ENCODE measurements around the gene ZNF79.

ZNF79 gene

DNA sequence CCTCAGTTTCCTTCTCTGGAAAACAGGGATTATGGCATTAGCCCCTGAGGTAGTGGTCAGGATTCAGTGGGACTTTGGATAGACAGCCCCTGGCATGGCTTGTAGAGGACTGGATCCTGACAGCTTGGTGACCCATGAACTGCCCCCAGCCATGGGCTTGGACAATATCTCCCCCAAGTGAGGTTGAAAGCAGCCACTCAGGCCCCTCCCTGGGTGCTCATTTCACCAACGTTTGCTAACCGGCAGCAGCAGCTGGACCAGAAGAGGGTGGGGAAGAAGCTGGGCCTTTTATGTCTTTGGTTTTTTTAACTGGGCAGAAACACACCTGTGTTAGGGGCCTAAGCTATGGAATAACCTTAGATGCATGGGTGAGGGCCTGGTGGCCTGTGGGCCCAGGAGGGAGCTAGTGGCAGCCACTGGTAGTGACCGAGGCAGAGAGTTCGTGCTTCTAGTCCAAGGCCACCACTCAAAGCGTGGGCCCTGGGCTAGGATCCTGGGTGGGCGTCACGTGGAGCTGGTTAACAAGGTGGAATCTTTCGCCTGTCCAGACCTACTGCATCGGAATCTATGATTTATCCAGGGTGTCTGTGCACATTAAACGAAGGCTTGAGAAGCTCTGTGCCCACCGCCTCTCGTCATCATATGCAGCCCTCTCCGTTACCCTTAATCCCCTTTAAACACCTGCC is 25.3 kb upstream of the ZNF79 start:
- DNase-seq, result no peak

DNA sequence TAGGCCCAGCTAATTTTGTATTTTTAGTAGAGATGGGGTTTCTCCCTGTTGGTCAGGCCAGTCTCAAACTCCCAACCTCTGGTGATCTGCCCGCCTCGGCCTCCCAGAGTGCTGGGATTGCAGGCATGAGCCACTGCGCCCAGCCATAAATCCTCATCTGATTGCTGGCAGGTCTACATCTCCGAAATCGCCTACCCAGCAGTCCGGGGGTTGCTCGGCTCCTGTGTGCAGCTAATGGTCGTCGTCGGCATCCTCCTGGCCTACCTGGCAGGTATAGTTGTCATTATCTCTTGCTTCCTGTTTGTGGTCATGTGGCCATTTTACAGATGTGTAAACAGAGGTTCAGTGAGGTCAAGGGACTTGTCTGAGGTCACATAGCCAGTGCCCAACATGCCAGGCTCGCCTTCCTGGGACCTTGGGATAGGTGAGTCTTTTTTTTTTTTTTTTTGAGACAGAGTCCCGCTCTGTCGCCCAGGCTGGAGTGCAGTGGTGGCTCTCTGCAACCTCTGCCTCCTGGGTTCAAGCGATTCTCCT is 24.4 kb upstream of the ZNF79 start:
- DNase-seq, result no peak

DNA sequence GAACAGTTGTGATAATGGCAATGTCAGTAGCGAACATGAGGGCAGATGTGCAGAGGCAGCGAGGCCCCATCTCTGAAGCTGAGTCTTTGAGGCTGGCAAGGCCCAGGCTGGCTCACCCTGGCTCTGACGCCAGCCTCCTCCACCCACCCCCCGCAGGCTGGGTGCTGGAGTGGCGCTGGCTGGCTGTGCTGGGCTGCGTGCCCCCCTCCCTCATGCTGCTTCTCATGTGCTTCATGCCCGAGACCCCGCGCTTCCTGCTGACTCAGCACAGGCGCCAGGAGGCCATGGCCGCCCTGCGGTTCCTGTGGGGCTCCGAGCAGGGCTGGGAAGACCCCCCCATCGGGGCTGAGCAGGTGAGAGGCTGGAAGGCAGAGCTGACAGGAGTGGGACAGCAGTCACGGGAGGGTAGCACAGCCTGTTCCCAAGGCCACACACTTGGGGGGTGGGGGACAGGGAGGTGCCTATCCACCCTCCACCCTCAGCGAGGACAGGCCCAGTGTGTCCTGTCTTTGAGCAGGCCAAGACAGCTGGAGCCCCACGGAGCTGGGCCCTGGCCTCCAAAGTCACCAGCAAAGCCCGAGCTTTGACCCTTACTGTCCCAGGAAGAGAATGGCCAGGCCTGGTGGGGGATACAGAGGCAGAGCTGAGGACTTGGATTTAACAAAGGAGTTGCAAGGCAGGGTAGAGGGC is 21.6 kb upstream of the ZNF79 start:
- no peak for DNase-seq

DNA sequence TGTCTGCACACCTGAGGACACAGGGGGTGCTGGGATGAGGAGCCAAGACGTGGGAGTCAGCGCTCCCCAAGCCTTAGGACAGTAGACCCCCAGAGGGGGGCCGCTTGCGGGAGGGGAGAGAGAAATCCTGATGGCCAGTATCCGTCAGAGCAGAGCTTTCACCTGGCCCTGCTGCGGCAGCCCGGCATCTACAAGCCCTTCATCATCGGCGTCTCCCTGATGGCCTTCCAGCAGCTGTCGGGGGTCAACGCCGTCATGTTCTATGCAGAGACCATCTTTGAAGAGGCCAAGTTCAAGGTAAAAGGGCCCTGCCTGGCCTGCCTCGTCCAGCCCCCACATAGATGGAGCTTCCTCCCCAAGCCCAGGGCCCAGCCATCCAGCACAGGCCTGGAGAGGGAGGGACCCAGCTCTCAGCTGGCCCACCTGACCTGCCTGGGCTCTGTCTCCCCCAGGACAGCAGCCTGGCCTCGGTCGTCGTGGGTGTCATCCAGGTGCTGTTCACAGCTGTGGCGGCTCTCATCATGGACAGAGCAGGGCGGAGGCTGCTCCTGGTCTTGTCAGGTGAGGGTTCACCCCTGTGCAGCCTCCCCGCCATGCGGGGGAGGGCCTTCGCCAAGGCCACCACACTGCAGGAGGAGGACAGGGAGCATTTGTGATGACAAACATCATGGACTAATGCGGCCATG is 20.5 kb upstream of the ZNF79 start:
- no peak for DNase-seq

DNA sequence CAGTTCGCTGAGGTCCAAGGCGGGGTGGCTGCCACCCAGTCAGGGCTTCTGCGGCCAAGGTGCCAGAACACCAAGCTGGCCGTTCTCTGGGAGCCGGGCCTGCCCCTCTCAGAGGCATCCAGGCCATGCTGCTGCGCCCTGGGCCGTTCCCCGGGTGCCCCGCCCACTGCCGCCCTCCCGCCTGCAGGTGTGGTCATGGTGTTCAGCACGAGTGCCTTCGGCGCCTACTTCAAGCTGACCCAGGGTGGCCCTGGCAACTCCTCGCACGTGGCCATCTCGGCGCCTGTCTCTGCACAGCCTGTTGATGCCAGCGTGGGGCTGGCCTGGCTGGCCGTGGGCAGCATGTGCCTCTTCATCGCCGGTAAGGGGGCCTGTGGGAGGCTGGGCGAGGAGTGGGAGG is 19.6 kb upstream of the ZNF79 start:
- no peak for DNase-seq

DNA sequence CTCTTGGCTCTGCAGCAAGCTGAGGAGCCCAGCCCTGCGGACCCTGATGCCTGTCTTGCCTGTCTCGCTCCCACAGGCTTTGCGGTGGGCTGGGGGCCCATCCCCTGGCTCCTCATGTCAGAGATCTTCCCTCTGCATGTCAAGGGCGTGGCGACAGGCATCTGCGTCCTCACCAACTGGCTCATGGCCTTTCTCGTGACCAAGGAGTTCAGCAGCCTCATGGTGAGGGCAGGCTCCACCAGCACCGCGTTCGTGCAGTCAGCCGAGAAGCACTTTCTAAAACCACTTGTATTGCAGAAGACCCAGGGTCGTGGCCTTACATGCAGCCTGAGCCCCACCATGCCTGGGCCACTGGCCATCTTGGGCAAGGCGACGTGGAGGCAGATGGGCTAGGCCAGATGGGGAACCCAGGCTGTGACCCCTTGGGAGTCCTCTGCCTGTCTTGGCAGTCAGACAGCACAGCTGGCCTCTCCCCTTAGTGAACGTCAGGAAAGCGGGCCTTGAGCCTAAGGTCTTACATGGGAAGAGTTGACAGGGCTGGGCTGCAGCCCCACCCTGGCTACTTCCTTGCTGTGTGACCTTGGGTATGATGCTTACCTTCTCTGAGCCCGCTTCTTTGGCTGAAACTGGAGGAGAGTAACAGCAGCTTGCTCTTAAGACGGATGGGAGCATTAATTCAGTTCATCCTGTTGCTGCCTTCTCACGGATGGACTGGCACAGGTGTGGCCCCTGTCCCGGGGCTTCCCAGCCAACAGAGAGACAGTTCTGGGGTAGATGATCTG is 18.6 kb upstream of the ZNF79 start:
- no peak for DNase-seq

DNA sequence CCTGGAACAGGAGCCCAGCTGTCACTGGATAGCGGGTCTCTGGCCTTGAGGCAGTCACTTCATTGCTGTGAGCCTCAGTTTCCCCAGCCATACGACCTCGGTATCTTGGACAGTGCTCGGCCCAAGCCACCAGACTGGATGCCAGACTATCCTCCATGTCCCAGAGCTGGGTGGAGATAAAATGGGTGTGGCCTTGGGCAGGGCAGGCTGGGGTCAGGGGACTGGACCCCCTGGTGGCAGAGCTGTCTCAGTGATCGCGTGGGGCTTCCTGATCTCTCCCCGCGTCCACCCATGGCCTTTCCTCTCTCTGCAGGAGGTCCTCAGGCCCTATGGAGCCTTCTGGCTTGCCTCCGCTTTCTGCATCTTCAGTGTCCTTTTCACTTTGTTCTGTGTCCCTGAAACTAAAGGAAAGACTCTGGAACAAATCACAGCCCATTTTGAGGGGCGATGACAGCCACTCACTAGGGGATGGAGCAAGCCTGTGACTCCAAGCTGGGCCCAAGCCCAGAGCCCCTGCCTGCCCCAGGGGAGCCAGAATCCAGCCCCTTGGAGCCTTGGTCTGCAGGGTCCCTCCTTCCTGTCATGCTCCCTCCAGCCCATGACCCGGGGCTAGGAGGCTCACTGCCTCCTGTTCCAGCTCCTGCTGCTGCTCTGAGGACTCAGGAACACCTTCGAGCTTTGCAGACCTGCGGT is 17.2 kb upstream of the ZNF79 start:
- no peak for DNase-seq

DNA sequence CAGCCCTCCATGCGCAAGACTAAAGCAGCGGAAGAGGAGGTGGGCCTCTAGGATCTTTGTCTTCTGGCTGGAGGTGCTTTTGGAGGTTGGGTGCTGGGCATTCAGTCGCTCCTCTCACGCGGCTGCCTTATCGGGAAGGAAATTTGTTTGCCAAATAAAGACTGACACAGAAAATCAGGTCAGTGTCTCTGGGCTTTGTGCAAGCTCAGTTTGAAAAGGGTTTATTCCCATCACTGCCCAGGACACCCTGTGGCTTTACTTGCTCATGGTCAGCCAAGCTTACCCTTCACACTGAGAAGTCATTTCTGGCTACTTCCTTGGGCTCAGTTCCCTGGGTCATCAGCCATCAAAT is 16.7 kb upstream of the ZNF79 start:
- DNase-seq, result no peak

DNA sequence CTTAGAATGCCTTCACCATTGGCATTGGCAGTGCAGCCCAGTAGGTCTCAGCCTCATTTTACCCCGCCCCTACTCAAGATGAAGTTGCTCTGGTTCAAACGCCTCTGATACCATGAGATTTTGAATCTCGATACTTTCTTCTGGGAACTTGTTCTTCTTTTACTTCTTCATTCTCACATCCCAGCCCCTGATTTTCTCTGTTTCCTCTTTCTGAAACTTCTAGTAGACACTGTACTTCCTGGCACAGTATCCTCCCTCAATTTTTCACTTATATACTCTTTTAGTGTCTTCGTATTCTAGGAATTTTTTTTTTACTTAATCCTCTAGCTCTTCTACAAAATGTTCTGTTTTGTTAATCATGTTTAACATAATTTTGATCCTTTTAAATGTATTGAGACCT is 13.1 kb upstream of the ZNF79 start:
- no peak for DNase-seq

DNA sequence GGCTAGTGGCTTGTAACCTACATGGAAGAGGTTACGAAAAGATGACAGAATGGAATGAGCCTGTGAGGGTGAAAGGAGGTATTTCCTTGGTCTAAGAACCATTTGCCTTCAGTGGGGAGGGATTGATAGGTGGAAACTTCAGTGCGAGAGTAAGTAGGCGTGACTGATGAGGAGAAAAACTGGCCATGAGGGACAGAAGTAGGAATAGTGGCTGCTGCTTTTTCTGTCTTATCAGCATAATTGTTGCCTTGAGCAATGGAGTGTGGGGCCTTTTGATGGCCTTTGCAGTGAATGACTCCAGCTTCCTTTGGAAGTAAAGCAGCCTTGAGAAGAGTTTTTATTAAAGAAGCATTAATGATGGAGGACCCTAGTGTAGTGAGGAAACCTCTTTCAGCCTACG is 9.0 kb upstream of the ZNF79 start:
- DNase-seq, result no peak

DNA sequence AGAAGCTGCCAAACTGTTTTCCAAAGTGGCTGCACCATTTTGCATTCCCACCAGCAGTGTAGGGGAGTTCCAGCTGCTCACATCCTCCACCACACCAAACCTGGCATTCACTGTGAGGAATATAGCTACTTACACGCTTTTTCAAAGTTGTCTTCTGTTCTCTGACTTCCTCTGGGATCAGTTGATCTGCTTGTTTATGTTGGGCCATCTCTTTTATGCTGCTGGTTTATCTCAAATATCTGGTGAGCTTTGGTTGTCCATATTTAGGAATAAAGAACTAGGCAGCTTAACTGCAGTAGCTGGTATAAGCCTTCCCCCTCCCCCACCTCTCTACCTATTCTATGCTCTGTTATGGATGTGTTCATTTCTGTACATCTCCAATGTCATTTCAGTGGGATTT is 8.5 kb upstream of the ZNF79 start:
- DNase-seq, result no peak

DNA sequence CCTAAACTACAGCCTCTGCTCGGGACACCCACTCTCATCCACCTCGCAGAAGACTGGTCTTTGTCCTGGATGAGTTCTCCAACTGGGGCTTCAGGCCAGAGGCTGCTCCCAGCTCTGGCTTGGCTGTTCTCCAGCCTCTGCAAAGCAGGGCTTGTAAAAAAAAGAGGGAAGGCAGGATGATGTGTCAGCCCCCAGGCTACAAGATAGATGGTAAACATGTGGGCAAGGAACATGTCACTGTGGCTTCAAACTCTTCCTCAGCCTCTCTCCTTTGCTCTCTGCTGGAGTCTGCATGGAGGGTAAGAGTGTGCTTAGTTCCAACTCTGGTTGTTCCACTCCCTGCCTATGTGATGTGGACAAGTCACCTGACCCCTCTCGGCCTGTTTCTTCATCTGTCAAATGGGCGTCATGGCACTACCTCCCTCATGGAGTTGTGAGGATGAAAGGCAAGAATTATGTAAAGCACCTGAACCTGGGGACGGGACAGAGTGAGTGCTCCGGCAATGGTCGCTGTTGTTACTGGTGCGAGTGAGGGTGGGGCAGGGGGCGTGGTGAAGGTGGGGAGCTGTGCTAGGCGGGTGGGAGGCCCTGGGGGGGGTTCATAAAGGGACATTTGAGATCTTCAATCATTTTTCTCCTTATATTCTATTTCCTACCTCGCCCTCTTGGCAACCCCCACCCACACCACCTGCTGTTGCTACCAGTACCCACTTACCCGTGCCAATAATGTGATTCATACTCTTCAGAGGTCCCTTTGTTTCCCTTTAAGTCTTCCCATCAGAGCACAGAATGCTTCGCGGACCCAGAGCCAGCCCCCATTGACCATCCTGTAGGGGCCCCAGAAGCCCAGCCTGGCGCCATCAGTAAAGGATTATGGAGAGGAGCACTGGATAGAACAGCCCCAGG is 6.8 kb upstream of the ZNF79 start:
- DNase-seq, result no peak

DNA sequence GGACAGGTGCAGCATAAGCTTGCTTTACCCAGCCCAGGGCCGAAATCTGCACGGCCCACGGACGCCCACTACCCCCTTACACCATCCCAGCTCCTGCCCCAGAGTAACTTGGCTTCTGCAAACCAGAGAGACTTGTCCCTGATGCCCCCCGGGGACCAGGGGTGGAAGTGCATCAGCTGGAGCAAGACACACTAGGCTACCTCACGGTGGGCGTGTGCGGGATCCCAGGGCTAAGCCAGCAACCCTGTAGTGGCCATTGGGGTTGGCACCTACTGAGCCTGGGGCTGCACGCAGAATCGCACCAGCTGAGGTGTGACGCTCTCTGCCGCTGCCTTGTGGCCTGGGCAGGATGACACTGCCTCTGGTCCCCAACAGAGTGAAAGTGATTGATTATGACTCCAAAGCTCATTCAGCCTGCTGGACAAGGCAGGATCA is 6.1 kb upstream of the ZNF79 start:
- DNase-seq, result peak; percentile 56

DNA sequence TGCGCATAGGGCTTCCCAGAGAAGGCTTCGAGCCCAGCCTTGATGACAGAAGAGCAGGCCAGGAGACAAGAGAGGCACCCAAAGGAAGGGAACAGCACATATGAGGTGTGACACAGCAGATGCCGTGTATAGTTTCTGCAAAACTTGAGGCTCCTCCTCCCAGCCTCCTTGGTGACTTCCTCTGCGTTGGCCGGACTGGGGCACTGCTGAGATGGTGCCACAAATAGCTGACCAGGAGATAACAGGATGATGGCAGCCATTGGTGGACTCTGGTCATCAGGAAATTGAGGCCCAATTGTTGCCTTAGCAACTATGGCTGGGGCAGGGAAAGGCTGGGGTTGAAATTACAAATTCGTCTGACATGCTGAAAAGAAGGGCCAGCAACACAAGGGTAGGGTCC is 4.8 kb upstream of the ZNF79 start:
- no peak for DNase-seq

DNA sequence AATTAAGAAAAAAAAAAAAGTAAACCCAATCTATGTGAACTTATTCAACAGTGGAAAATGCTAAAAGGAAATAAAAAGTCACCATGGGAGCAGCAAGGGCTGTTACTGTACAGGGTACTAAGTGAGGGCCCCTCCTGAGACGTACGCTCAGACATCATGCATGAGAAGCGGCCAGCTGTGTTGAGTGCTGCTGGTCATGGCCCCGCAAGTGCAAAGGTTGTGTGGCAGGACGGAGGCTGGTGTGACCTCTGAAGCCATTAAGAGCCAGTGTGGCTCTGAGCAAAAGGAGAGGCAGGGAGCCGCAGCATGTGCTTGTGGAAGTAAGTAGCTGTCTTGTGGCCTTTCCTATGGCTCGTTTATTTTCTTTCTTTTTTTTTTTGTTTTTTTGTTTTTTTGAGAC is 3.1 kb upstream of the ZNF79 start:
- DNase-seq, result no peak

DNA sequence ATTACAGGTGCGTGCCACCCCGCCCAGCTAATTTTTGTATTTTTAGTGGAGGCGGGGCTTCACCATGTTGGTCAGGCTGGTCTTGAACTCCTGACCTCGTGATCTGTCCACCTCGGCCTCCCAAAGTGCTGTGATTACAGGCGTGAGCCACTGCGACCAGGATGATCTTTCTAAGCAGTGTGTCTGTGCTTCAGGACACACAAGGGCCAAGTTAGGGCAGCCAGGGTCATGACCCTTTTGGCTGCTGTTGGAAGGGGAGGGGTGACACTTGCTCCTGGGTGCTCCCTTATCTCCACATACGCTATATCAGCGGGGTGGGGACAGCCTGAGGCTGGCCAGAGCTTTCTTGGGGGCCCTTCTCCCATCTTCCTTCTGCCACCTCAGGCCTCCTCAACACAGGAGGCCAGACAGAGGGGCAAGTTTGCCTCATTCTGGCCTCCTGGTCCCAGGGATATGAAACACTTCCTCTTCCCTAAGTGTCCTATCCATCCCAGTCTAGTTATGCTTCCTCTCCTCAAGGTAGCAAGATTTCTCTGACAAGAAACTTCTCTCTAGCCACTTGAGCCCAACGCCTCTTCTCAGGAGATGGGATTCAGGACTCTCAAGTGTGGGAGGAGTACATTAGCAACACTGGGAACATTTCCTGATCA is 1.9 kb upstream of the ZNF79 start:
- no peak for DNase-seq

DNA sequence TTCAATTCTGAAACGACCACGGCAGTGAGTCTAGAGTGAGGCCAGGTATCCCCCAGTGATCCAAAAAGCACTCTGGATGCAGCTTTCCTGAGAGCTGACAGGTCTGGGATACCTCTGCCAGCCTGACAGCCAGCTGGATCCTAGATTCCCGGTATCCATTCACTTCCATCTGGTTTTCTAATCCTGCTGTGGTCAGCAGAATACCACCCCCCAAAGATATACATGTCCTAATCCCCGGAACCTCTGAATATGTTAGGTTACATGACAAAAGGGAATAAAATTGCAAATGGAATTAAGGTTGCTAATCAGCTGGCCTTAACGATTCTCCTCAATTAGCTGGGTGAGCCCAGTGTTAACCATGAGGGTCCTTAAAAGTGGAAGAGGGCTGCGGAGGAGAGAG is 1.4 kb upstream of the ZNF79 start:
- DNase-seq, result no peak

DNA sequence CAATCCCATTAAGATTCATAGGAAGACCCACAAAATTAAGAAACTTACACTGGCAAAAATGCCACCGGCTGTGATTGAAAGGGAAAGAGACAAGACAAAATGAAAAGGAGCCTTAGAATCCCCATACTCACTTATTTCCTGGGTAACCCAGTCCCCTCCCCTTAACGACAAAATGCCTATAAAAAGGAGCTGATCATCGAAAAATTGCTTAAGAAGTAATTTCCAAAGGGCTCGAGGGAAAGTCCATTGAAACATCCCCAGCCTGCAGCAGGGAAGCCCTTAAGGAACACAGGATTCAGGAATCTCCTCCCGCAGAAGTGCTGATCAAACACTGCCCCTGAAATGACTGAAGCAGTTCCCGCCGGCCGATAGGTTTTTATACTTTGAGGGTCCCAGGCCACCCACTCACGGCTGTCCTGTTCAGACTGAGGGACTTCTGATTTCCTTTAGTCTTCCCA is 677 bp upstream of the ZNF79 start:
- DNase-seq, result no peak

DNA sequence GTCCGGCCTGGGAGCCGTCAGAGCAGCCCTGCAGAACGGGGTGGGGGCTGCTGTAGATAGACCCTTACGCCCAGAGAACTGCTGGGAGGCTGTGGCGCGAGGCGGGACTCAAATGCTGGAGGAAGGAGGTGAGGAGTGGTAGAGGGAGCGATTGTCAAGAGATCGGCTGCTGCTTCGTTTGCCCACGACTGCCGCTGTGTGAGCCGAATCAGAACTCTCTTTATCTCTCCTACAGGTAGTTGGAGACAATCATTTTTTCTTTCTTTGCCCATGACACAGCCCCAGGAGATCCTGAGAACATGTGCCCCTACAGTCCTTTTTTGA is 456 bp downstream of the ZNF79 start:
- DNase-seq, result peak; percentile 40

DNA sequence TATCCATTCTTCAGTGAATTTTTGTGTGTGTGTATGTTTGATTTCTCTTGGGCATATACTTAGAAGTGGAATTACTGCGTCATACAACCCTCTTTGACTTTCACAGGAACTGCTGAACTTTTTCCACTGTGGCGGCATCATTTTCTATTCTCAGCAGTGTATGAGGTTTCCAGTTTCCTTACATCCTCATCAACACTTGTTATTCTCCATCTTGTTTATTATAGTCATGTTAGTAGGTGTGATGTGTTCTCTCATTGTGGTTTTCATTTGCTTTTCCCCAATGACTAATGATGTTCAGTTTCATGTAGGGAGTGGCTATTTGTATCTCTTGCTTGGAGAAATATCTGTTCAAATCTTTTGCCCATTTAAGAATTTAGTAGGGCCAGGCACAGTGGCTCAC is 2.6 kb downstream of the ZNF79 start:
- DNase-seq, result no peak

DNA sequence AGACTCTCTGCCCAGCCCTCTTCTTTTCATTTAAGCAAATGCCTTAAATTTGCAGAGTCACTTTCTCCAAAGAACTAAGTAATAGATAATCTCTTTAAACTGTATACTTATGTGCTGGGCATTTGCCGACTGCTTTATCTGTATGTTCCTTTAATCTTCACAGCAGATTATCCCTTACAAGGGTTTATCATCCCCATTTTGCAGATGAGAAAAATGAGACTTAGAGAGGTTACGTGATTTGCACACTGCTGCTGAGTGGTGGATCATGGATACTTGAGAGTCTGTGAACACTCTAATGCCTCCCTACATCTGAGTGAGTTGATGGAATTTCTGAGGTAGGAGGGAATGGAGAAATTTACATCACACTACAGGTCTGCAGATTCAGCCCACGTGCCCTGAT is 4.2 kb downstream of the ZNF79 start:
- no peak for DNase-seq
